ENCODE measurements around the gene LSS. TPM values are rescaled to one million over a fixed set of nuclear protein-coding genes. Genes with fewer than 3 reads are reported as not detected.

The LSS gene
- total and polyA plus RNA-seq, 2 of the 8 experiments (the other 6 are each of a cell fraction or from before 2014, with no cell fraction given), result 96.1 to 123 TPM

DNA sequence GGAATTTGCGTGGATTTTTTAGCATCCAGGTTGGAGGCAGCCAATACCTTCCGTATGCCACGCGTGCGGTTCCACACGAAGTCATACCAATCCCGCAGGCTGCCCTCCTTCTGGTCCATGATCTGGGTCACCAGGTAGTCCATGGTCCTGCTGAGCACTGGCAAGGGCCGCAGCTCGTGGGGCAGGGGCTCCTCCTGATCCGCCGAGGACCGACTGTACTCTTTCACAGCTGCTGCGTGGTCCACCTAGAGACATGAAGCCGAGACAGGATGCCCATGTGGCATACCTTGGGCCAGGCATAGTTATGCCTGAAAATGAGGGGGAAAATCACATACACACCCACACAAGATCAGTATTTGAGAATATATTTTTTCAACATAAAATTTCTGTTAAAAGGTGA is 44.8 kb upstream of the LSS start:
- H2BK15ac ChIP-seq (ENCODE audit: low read length), result no peak overlapping the region
- H3K9ac ChIP-seq (replicated peaks in 1 of 4; ENCODE audit: extremely low read depth in 1 of 4, low read depth in 3 of 4, low read length in 3 of 4), result no peak overlapping the region
- H3K4me3 ChIP-seq (ENCODE audit: extremely low read depth in 1 of 4, insufficient read depth in 2 of 4, low read depth in 3 of 4, low read length in 4 of 4), result no peak overlapping the region
- H3K4me2 ChIP-seq (ENCODE audit: insufficient read depth in 1 of 2, low read depth in 2 of 2, low read length in 2 of 2), result no peak overlapping the region
- no peak overlapping the region for H2AK5ac ChIP-seq (ENCODE audit: low read depth, low read length)
- H3K23me2 ChIP-seq (ENCODE audit: low read depth, low read length), result no peaks in the 10 kb centered on the region
- H4K91ac ChIP-seq (replicated peaks; ENCODE audit: insufficient read length, low read length), result no peak overlapping the region
- peaks cover 5 to 9% of the 10 kb centered on the region in 2 experiments for H4K20me1 ChIP-seq (replicated peaks in 1 of 2; ENCODE audit: control insufficient read depth in 1 of 2, insufficient read depth in 2 of 2, low read length in 2 of 2)
- H3K56ac ChIP-seq (replicated peaks; ENCODE audit: insufficient read length, low read depth, low read length), result no peak overlapping the region
- H3K27ac ChIP-seq (ENCODE audit: low read depth, low read length), result no peak overlapping the region
- TF ChIP-seq RFX5 (IDR thresholded peaks at IDR 0.05; ENCODE audit: borderline replicate concordance, low read depth, low read length) (no peak), SIN3A (conservative IDR thresholded peaks at IDR 0.05 in 1 of 2, IDR thresholded peaks at IDR 0.05 in 1 of 2; ENCODE audit: low read depth in 1 of 2, low read length in 2 of 2) (no peak), CREB1 (IDR thresholded peaks at IDR 0.05) (no peak), NRF1 (IDR thresholded peaks at IDR 0.05; ENCODE audit: low read depth, low read length) (no peak), ZNF274 (IDR thresholded peaks at IDR 0.05; ENCODE audit: borderline replicate concordance, extremely low read depth, low read length) (no peak), ASH2L (IDR thresholded peaks at IDR 0.05; ENCODE audit: low read length) (no peak), EGR1 (IDR thresholded peaks at IDR 0.05; ENCODE audit: borderline replicate concordance, low read depth, low read length) (no peak), SP4 (IDR thresholded peaks at IDR 0.05; ENCODE audit: low read length) (no peak), CBX5 (IDR thresholded peaks at IDR 0.05; ENCODE audit: low read depth, low read length) (no peak), HDAC2 (IDR thresholded peaks at IDR 0.05; ENCODE audit: borderline replicate concordance in 1 of 2, low read depth in 2 of 2, low read length in 2 of 2) (no peak), YY1 (IDR thresholded peaks at IDR 0.05; ENCODE audit: low read depth, low read length) (no peak), CHD2 (IDR thresholded peaks at IDR 0.05; ENCODE audit: low read length) (no peak), CTBP2 (IDR thresholded peaks at IDR 0.05; ENCODE audit: borderline replicate concordance, insufficient read depth, insufficient read length, low read length) (no peak), SUZ12 (IDR thresholded peaks at IDR 0.05; ENCODE audit: low read length) (no peak), SRF (IDR thresholded peaks at IDR 0.05; ENCODE audit: low read depth, low read length) (no peak)
- peaks cover 28 to 85% (median 68%) of the 10 kb centered on the region in 4 experiments for H3K36me3 ChIP-seq (ENCODE audit: control insufficient read depth in 2 of 4, insufficient read depth in 4 of 4, low read length in 3 of 4)
- H3K27me3 ChIP-seq (replicated peaks in 1 of 4; ENCODE audit: control insufficient read depth in 3 of 4, extremely low read depth in 1 of 4, insufficient read depth in 3 of 4, low read length in 3 of 4), result no peaks in the 10 kb centered on the region
- H3K4me1 ChIP-seq (replicated peaks in 1 of 4; ENCODE audit: control insufficient read depth in 3 of 4, insufficient read depth in 4 of 4, low read length in 3 of 4), result no peaks in the 10 kb centered on the region
- no peak overlapping the region for H4K8ac ChIP-seq (ENCODE audit: extremely low read depth, insufficient read depth, low read length)
- H3K9me3 ChIP-seq (ENCODE audit: insufficient read depth in 2 of 2, low read depth in 1 of 2, low read length in 1 of 2), result no peaks in the 10 kb centered on the region
- H3K79me1 ChIP-seq (ENCODE audit: low read depth, low read length), result no peaks in the 10 kb centered on the region
- H3K14ac ChIP-seq (ENCODE audit: insufficient read length), result no peak overlapping the region
- CTCF ChIA-PET (ENCODE audit: partially characterized antibody), result interaction anchor here (0.6 kb wide), 1 partner anchor 9 kb away, joined by 3 read pairs; no protein-coding TSS in a partner anchor
- no peak overlapping the region for H2BK120ac ChIP-seq (replicated peaks; ENCODE audit: low read depth, low read length)
- no peak overlapping the region for H2AFZ ChIP-seq (ENCODE audit: low read length)
- H2BK20ac ChIP-seq (ENCODE audit: low read length), result no peak overlapping the region
- FAIRE-seq (no peak), DNase-seq (ENCODE audit: low read depth in 1 of 2, low spot score in 2 of 2) (no peak)
- H4K5ac ChIP-seq (ENCODE audit: insufficient read length, low read depth, low read length), result no peak overlapping the region
- H2BK12ac ChIP-seq (ENCODE audit: low read depth, low read length), result no peak overlapping the region
- H2BK5ac ChIP-seq (ENCODE audit: low read depth, low read length), result no peak overlapping the region
- no peak overlapping the region for H3K23ac ChIP-seq (ENCODE audit: insufficient read length)
- 95% methylated on average over 14 of the region's 14 CpGs; no CpG with 5 or more reads in 1 of the 2 experiments for WGBS, 2 experiments (ENCODE audit: extremely low coverage in 1 of 2, insufficient coverage in 1 of 2, insufficient read length in 1 of 2, insufficient replicate concordance in 2 of 2, low coverage in 1 of 2, low lambda C conversion rate in 2 of 2, missing lambda C conversion rate in 1 of 2)
- POLR2A ChIA-PET (ENCODE audit: partially characterized antibody), result no interaction called here
- no peaks in the 10 kb centered on the region for H3K79me2 ChIP-seq (ENCODE audit: control insufficient read depth in 1 of 2, insufficient read depth in 2 of 2, low read length in 2 of 2)
- H3K18ac ChIP-seq (ENCODE audit: extremely low read depth, low read length), result no peak overlapping the region
- H3K4ac ChIP-seq (replicated peaks; ENCODE audit: insufficient read length, low read depth, low read length), result no peak overlapping the region

Measured in H1 (cell line).